ENCODE data around the gene KLHDC9. TPM values are rescaled to one million over a fixed set of nuclear protein-coding genes. Genes with fewer than 3 reads are reported as not detected.

The KLHDC9 gene
- total RNA-seq, 4 donors from 2014 or later, result 7.9 to 12.9 (median 9.1) TPM

- peaks cover 0 to 31% (median 13%) of the 10 kb centered on the region in 3 donors for H3K36me3 ChIP-seq
- DNase-seq (ENCODE audit: low spot score in 2 of 2), result peak in 1 of 2 donors; percentile 41
- no peaks in the 10 kb centered on the region for H3K27me3 ChIP-seq
- peak overlapping the region; percentile 54 to 82 (median 75) for H3K4me3 ChIP-seq
- WGBS, 2 donors, result 2% methylated on average over 22 of the region's 22 CpGs
- TF ChIP-seq EP300 (IDR thresholded peaks at IDR 0.05), result peak in 1 of 2 donors; percentile 22
- no peak for TF ChIP-seq CTCF (IDR thresholded peaks at IDR 0.05)
- H3K4me1 ChIP-seq, result peaks cover 0 to 66% (median 30%) of the 10 kb centered on the region in 4 donors
- H3K27ac ChIP-seq, result peak overlapping the region; percentile 81 to 98 (median 95)
- no peaks in the 10 kb centered on the region for H3K9me3 ChIP-seq
Observed at GRCh38 chr1:161131523-161132409, 33.6 kb downstream of the KLHDC9 start.

GRCh38 chr1:161132410-161133219 is 34.5 kb downstream of the KLHDC9 start, which contains the start of gene DEDD:
DEDD (minus strand) TSS chr1:161132667; CDS start chr1:161124462, 8,205 bp downstream.
- DNase-seq (ENCODE audit: low spot score in 2 of 2), result peak; percentile 90 to 92
- H3K36me3 ChIP-seq, result peaks cover 0 to 23% (median 13%) of the 10 kb centered on the region in 3 donors
- 0 to 1% methylated on average over 49 to 58 of the region's 68 CpGs for WGBS, 2 donors
- no peaks in the 10 kb centered on the region for H3K9me3 ChIP-seq
- H3K27me3 ChIP-seq, result no peaks in the 10 kb centered on the region
- H3K27ac ChIP-seq, result peak within 1 kb of the TSS; percentile 81 to 98 (median 95)
- TF ChIP-seq CTCF (IDR thresholded peaks at IDR 0.05) (peak in 2 of 5 experiments; percentile 21 to 27), EP300 (IDR thresholded peaks at IDR 0.05) (peak; percentile 27 to 86), POLR2A (IDR thresholded peaks at IDR 0.05) (peak; percentile 51 to 52)
- H3K4me3 ChIP-seq, result peak within 1 kb of the TSS; percentile 54 to 82 (median 75)
- H3K4me1 ChIP-seq, result peaks cover 0 to 61% (median 26%) of the 10 kb centered on the region in 4 donors

GRCh38 chr1:161133220-161133740 is 35.1 kb downstream of the KLHDC9 start:
- WGBS, 2 donors, result 3 to 6% methylated on average over 11 of the region's 11 CpGs
- no peak for DNase-seq (ENCODE audit: low spot score in 2 of 2)
- no peaks in the 10 kb centered on the region for H3K9me3 ChIP-seq

GRCh38 chr1:161137881-161138280 is 39.7 kb downstream of the KLHDC9 start:
- WGBS, 2 donors, result 81 to 82% methylated on average over 3 of the region's 3 CpGs
- TF ChIP-seq POLR2A (IDR thresholded peaks at IDR 0.05) (no peak), EP300 (IDR thresholded peaks at IDR 0.05) (no peak), CTCF (IDR thresholded peaks at IDR 0.05) (no peak)
- no peak overlapping the region for H3K4me3 ChIP-seq
- DNase-seq (ENCODE audit: low spot score in 2 of 2), result no peak
- no peaks in the 10 kb centered on the region for H3K27me3 ChIP-seq
- no peaks in the 10 kb centered on the region for H3K9me3 ChIP-seq
- no peaks in the 10 kb centered on the region for H3K36me3 ChIP-seq
- peaks cover 0 to 26% (median 9%) of the 10 kb centered on the region in 4 donors for H3K4me1 ChIP-seq
- no peak overlapping the region for H3K27ac ChIP-seq

More at GRCh38 chr1:161133220-161133740, 35.1 kb downstream of the KLHDC9 start:
- Histone ChIP-seq H3K27ac (peak overlapping the region; percentile 81 to 98 (median 95)), H3K36me3 (peaks cover 0 to 16% (median 10%) of the 10 kb centered on the region in 3 donors), H3K4me1 (peaks cover 0 to 61% (median 23%) of the 10 kb centered on the region in 4 donors), H3K27me3 (no peaks in the 10 kb centered on the region), H3K4me3 (peak overlapping the region; percentile 54 to 82 (median 75))
- TF ChIP-seq POLR2A (IDR thresholded peaks at IDR 0.05), result no peak
- TF ChIP-seq CTCF (IDR thresholded peaks at IDR 0.05), result no peak
- TF ChIP-seq EP300 (IDR thresholded peaks at IDR 0.05), result no peak

All from tibial nerve (tissue), 4 donors.